Measurements from ENCODE around the gene LRRC3C.

The LRRC3C gene

DNA sequence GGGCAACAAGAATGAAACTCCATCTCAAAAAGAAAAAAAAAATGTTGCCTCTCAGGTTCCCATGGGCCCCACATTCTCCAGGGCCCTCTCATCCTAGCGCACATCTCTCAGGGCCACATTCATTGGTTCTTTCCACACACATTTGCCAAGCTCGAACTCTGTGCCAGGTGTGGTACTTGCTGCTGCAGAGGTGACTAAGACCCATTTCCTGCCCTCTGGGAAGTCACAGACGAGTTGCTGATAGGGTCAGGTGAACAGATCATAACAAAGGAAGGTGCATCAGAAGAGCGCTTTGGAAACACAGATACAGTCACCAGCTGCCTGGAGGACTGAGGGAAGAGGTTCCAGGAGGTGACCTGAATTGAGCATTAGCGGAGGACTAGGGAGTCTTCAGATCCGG is 36.3 kb downstream of the LRRC3C start:
- H3K36me3 ChIP-seq (ENCODE audit: insufficient read depth, low read length): no peaks in the 10 kb centered on the region
- H3K27me3 ChIP-seq (ENCODE audit: insufficient read depth, low read length): peaks cover 16% of the 10 kb centered on the region
- no peak overlapping the region for H3K4me3 ChIP-seq (ENCODE audit: low read length)
- H3K4me1 ChIP-seq (ENCODE audit: insufficient read depth, low read length): no peaks in the 10 kb centered on the region
- no peak overlapping the region for H2AFZ ChIP-seq (ENCODE audit: low read depth, low read length)
- H3K9me3 ChIP-seq (ENCODE audit: low read length): peaks cover 2% of the 10 kb centered on the region

- no peak overlapping the region for H2AFZ ChIP-seq (ENCODE audit: low read depth, low read length)
- H3K27me3 ChIP-seq (ENCODE audit: insufficient read depth, low read length): peaks cover 24% of the 10 kb centered on the region
- H3K4me3 ChIP-seq (ENCODE audit: low read length): no peak overlapping the region
- no peaks in the 10 kb centered on the region for H3K4me1 ChIP-seq (ENCODE audit: insufficient read depth, low read length)
- H3K9me3 ChIP-seq (ENCODE audit: low read length): peaks cover 2% of the 10 kb centered on the region
- H3K36me3 ChIP-seq (ENCODE audit: insufficient read depth, low read length): no peaks in the 10 kb centered on the region
These were observed 37.6 kb downstream of the LRRC3C start for GRCh38 chr17:39965017-39965699.

GRCh38 chr17:39966771-39967170 is 39.2 kb downstream of the LRRC3C start:
- peaks cover 2% of the 10 kb centered on the region for H3K9me3 ChIP-seq (ENCODE audit: low read length)
- no peak overlapping the region for H2AFZ ChIP-seq (ENCODE audit: low read depth, low read length)
- peaks cover 37% of the 10 kb centered on the region for H3K27me3 ChIP-seq (ENCODE audit: insufficient read depth, low read length)
- H3K4me1 ChIP-seq (ENCODE audit: insufficient read depth, low read length): no peaks in the 10 kb centered on the region
- H3K36me3 ChIP-seq (ENCODE audit: insufficient read depth, low read length): no peaks in the 10 kb centered on the region
- no peak overlapping the region for H3K4me3 ChIP-seq (ENCODE audit: low read length)

- Histone ChIP-seq H3K9me3 (ENCODE audit: low read length) (peaks cover 2% of the 10 kb centered on the region), H2AFZ (ENCODE audit: low read depth, low read length) (no peak overlapping the region), H3K36me3 (ENCODE audit: insufficient read depth, low read length) (no peaks in the 10 kb centered on the region), H3K4me1 (ENCODE audit: insufficient read depth, low read length) (no peaks in the 10 kb centered on the region), H3K27me3 (ENCODE audit: insufficient read depth, low read length) (peaks cover 42% of the 10 kb centered on the region), H3K4me3 (ENCODE audit: low read length) (no peak overlapping the region)
These were observed 41.2 kb downstream of the LRRC3C start for GRCh38 chr17:39968761-39969160.

DNA sequence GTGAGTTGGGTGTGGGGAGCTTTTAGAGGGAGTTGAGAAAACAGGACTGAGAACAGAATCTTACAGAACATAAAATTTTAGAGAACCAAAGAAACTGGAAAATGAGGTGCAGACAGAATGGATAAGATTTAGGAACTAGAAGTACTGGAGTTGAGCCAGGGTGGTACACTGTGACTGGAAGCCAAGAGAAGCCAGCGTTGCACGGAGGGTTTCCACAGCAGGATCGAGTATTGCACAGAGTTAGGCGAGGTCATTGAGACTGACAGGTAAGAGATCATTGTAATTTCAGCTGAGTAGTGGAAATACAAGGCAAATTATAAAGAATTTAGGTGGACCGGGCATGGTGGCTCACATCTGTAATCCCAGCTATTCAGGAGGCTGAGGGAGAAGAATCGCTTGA is 41.8 kb downstream of the LRRC3C start:
- Histone ChIP-seq H3K27me3 (ENCODE audit: insufficient read depth, low read length) (peaks cover 47% of the 10 kb centered on the region), H3K4me3 (ENCODE audit: low read length) (no peak overlapping the region), H3K9me3 (ENCODE audit: low read length) (peaks cover 2% of the 10 kb centered on the region), H3K4me1 (ENCODE audit: insufficient read depth, low read length) (no peaks in the 10 kb centered on the region), H3K36me3 (ENCODE audit: insufficient read depth, low read length) (no peaks in the 10 kb centered on the region), H2AFZ (ENCODE audit: low read depth, low read length) (no peak overlapping the region)

GRCh38 chr17:39970157-39970692 is 42.7 kb downstream of the LRRC3C start:
- H3K9me3 ChIP-seq (ENCODE audit: low read length): peaks cover 2% of the 10 kb centered on the region
- H3K36me3 ChIP-seq (ENCODE audit: insufficient read depth, low read length): no peaks in the 10 kb centered on the region
- H3K27me3 ChIP-seq (ENCODE audit: insufficient read depth, low read length): peaks cover 54% of the 10 kb centered on the region
- no peaks in the 10 kb centered on the region for H3K4me1 ChIP-seq (ENCODE audit: insufficient read depth, low read length)
- no peak overlapping the region for H2AFZ ChIP-seq (ENCODE audit: low read depth, low read length)
- H3K4me3 ChIP-seq (ENCODE audit: low read length): no peak overlapping the region

GRCh38 chr17:39971076-39971603 is 43.6 kb downstream of the LRRC3C start:
- Histone ChIP-seq H2AFZ (ENCODE audit: low read depth, low read length) (no peak overlapping the region), H3K36me3 (ENCODE audit: insufficient read depth, low read length) (no peaks in the 10 kb centered on the region), H3K27me3 (ENCODE audit: insufficient read depth, low read length) (peaks cover 53% of the 10 kb centered on the region), H3K4me1 (ENCODE audit: insufficient read depth, low read length) (no peaks in the 10 kb centered on the region), H3K9me3 (ENCODE audit: low read length) (peaks cover 2% of the 10 kb centered on the region), H3K4me3 (ENCODE audit: low read length) (no peak overlapping the region)

- H3K36me3 ChIP-seq (ENCODE audit: insufficient read depth, low read length): no peaks in the 10 kb centered on the region
- H2AFZ ChIP-seq (ENCODE audit: low read depth, low read length): no peak overlapping the region
- no peak overlapping the region for H3K4me3 ChIP-seq (ENCODE audit: low read length)
- H3K4me1 ChIP-seq (ENCODE audit: insufficient read depth, low read length): no peaks in the 10 kb centered on the region
- peaks cover 57% of the 10 kb centered on the region for H3K27me3 ChIP-seq (ENCODE audit: insufficient read depth, low read length)
- H3K9me3 ChIP-seq (ENCODE audit: low read length): peaks cover 2% of the 10 kb centered on the region
These were observed 44.7 kb downstream of the LRRC3C start for GRCh38 chr17:39972271-39972670.

DNA sequence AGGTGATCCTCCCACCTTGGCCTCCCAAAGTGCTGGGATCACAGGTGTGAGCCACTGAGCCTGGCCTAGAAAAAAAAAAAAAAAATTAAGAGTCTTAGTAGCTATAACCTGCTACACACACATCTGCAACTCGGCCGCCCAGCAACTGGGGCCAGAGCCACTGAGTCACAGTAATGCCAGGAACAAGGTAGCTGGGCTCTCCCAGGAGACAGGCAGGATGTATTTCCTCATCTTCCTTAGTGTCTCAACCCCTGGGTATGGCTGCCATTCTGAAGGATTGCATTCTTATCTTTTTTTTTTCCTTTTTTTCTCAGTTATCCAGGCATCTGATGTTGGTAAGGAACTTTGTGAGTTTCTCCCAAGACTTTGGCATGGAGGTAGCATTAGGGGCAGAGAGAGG is 46.0 kb downstream of the LRRC3C start:
- Histone ChIP-seq H3K4me3 (ENCODE audit: low read length) (no peak overlapping the region), H3K36me3 (ENCODE audit: insufficient read depth, low read length) (no peaks in the 10 kb centered on the region), H3K27me3 (ENCODE audit: insufficient read depth, low read length) (peaks cover 54% of the 10 kb centered on the region), H2AFZ (ENCODE audit: low read depth, low read length) (no peak overlapping the region), H3K4me1 (ENCODE audit: insufficient read depth, low read length) (no peaks in the 10 kb centered on the region), H3K9me3 (ENCODE audit: low read length) (peaks cover 2% of the 10 kb centered on the region)

DNA sequence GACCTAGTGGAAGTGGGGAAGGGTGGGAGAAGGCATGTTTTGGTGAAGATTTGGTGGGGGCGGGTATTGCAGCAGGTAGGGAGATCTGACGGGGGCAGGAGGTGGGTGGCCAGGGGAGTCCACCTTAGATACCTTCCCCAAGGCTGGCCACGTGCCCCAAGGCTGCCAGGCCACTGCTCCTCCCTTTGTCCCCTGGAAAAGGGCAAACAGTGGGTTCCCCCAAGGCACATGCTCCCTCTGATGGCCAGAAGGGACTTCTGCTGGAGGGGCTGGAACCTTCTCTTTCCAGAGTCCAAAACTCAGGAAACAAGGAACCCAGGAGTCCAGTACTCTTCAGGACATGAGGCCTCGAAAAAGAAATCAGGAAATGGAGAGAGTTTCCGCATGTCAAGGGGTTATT is 46.9 kb downstream of the LRRC3C start:
- H3K9me3 ChIP-seq (ENCODE audit: low read length): no peaks in the 10 kb centered on the region
- no peak overlapping the region for H2AFZ ChIP-seq (ENCODE audit: low read depth, low read length)
- H3K4me1 ChIP-seq (ENCODE audit: insufficient read depth, low read length): peaks cover under 1% of the 10 kb centered on the region
- H3K36me3 ChIP-seq (ENCODE audit: insufficient read depth, low read length): no peaks in the 10 kb centered on the region
- peaks cover 49% of the 10 kb centered on the region for H3K27me3 ChIP-seq (ENCODE audit: insufficient read depth, low read length)
- no peak overlapping the region for H3K4me3 ChIP-seq (ENCODE audit: low read length)

DNA sequence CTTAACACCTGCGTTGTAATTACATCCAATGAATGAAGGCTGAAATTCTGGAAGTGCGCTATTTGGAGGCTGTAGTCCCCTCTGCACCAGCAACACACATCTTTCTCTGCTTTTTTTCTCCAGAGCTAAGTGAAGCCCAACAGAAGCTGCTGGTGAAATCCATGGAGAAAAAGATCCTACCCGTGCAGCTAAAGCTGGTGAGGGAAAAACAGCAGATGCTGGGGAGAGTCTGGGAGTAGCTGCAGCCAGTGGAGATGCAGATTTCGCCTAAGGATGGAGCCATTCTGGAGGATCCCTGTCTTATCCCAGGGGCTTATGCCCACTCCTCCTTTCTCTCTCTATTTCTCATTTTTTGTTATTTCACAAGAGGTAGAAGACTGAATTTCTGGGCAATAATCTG is 48.3 kb downstream of the LRRC3C start:
- Histone ChIP-seq H3K4me3 (ENCODE audit: low read length) (no peak overlapping the region), H3K9me3 (ENCODE audit: low read length) (no peaks in the 10 kb centered on the region), H2AFZ (ENCODE audit: low read depth, low read length) (no peak overlapping the region), H3K27me3 (ENCODE audit: insufficient read depth, low read length) (peaks cover 39% of the 10 kb centered on the region), H3K36me3 (ENCODE audit: insufficient read depth, low read length) (no peaks in the 10 kb centered on the region), H3K4me1 (ENCODE audit: insufficient read depth, low read length) (peaks cover 4% of the 10 kb centered on the region)

GRCh38 chr17:39979016-39979670 is 51.6 kb downstream of the LRRC3C start:
- Histone ChIP-seq H3K9me3 (ENCODE audit: low read length) (no peaks in the 10 kb centered on the region), H3K4me3 (ENCODE audit: low read length) (no peak overlapping the region)

GRCh38 chr17:39979893-39980350 is 52.4 kb downstream of the LRRC3C start:
- Histone ChIP-seq H3K27me3 (ENCODE audit: insufficient read depth, low read length) (peaks cover 14% of the 10 kb centered on the region), H3K9me3 (ENCODE audit: low read length) (no peaks in the 10 kb centered on the region), H3K36me3 (ENCODE audit: insufficient read depth, low read length) (peaks cover 12% of the 10 kb centered on the region), H3K4me1 (ENCODE audit: insufficient read depth, low read length) (peaks cover 17% of the 10 kb centered on the region), H3K4me3 (ENCODE audit: low read length) (peak overlapping the region; percentile 61), H2AFZ (ENCODE audit: low read depth, low read length) (peak overlapping the region; percentile 62)

More at GRCh38 chr17:39979016-39979670, 51.6 kb downstream of the LRRC3C start:
- Histone ChIP-seq H2AFZ (ENCODE audit: low read depth, low read length) (peak overlapping the region; percentile 62), H3K27me3 (ENCODE audit: insufficient read depth, low read length) (peaks cover 22% of the 10 kb centered on the region), H3K4me1 (ENCODE audit: insufficient read depth, low read length) (peaks cover 17% of the 10 kb centered on the region), H3K36me3 (ENCODE audit: insufficient read depth, low read length) (peaks cover 4% of the 10 kb centered on the region)
